HCT116 (cell line): ENCODE measurements around the gene JCHAIN. TPM values are rescaled to one million over a fixed set of nuclear protein-coding genes. Genes with fewer than 3 reads are reported as not detected.

Source experiments
- ATAC-seq: fragments of 200-7000 bp; cut with Tn5 transposase; 2 replicates; pipeline ENCODE4 v1.9.1; 2020; ENCODE audit warnings: mild to moderate bottlenecking, moderate library complexity
- BruUV-seq: library from RNA; stranded (reverse); fragments of 400-500 nt; replicated peaks from 2 replicates; lab custom pipeline; 2021; lab: Mats Ljungman, UMichigan
- CTCF ChIA-PET: fragments of 300-600 bp; sonication (Branson Sonifier 250); formaldehyde crosslinking; loops from one replicate; lab custom pipeline; 2021; ENCODE audit warnings: antibody characterized with exemption; lab: Charles Lee
- POLR2A ChIA-PET: fragments of 300-600, 350-600 bp; sonication (Branson Sonifier 250); formaldehyde crosslinking; loops from one replicate; lab custom pipeline; 2021; ENCODE audit warnings: antibody characterized with exemption; lab: Charles Lee
- RAD21 ChIA-PET, 2 experiments: fragments of 300-600 bp; sonication (Branson Sonifier 250); formaldehyde crosslinking; loops; one replicate each; lab custom pipeline; 2023; ENCODE audit warnings: low total read pairs in 2 of 2; ENCODE audit not compliant: uncharacterized antibody in 2 of 2, unreplicated experiment in 2 of 2, low non-redundant PET in 1 of 2; lab: Charles Lee
- DNase-seq: peaks from one replicate; pipeline ENCODE4 v3.0.0-alpha.2; 2010; ENCODE audit warnings: low read depth, low spot score
- H2AFZ ChIP-seq: fragments of 200-600 bp; shearing (Covaris generic), sonication (generic); 2 replicates; pipeline ENCODE4 v1.6.1; 2017; ENCODE audit warnings: low read depth, mixed run types, mixed read lengths, antibody characterized with exemption, low read length; ENCODE audit not compliant: poor library complexity, severe bottlenecking
- H3K27ac ChIP-seq: 2 replicates; pipeline ENCODE4 v1.5.1; 2012; ENCODE audit warnings: low read depth, low read length
- H3K27me3 ChIP-seq: fragments of 200-600 bp; sonication (generic); 2 replicates; pipeline ENCODE4 v1.6.1; 2016; ENCODE audit warnings: mixed run types, low read length, mixed read lengths; ENCODE audit not compliant: insufficient read depth
- H3K36me3 ChIP-seq, 2 experiments: fragments of 200-500 bp in 1 of 2; fragments of 200-600 bp in 1 of 2; sonication (Bioruptor generic) in 1 of 2; sonication (generic) in 1 of 2; 2 replicates each; pipeline versions ENCODE4 v1.5.1 to v1.6.1; 2014 to 2016; ENCODE audit warnings: low read length in 2 of 2, inconsistent platforms in 1 of 2, mixed read lengths in 1 of 2, mixed run types in 1 of 2; ENCODE audit not compliant: insufficient read depth in 2 of 2, control insufficient read depth in 1 of 2
- H3K4me1 ChIP-seq, 2 experiments: fragments of 200-600 bp in 1 of 2; sonication (generic) in 1 of 2; 2 replicates each; pipeline versions ENCODE4 v1.5.1 to v1.6.1; 2012 to 2017; ENCODE audit warnings: low read length in 2 of 2, inconsistent platforms in 1 of 2, mild to moderate bottlenecking in 1 of 2, mixed read lengths in 1 of 2, mixed run types in 1 of 2, moderate library complexity in 1 of 2; ENCODE audit not compliant: insufficient read depth in 2 of 2, control insufficient read depth in 1 of 2
- H3K4me2 ChIP-seq: fragments of 200-600 bp; sonication (generic); 2 replicates; pipeline ENCODE4 v1.6.1; 2017; ENCODE audit warnings: mixed run types, low read length, mixed read lengths
- H3K4me3 ChIP-seq, 2 experiments: fragments of 200-600 bp in 1 of 2; sonication (generic) in 1 of 2; replicated peaks in 1 of 2; 2 replicates each; pipeline ENCODE4 v1.5.1; 2011 to 2016; ENCODE audit warnings: low read length in 2 of 2, control low read depth in 1 of 2, low read depth in 1 of 2, mild to moderate bottlenecking in 1 of 2, mixed read lengths in 1 of 2, mixed run types in 1 of 2
- H3K79me2 ChIP-seq: fragments of 200-600 bp; sonication (generic); 2 replicates; pipeline ENCODE4 v1.6.1; 2017; ENCODE audit warnings: mild to moderate bottlenecking, mixed run types, low read length, moderate library complexity, mixed read lengths; ENCODE audit not compliant: insufficient read depth
- H3K9ac ChIP-seq: fragments of 200-600 bp; sonication (generic); 2 replicates; pipeline ENCODE4 v1.6.1; 2016; ENCODE audit warnings: low read length, mixed read lengths
- H3K9me2 ChIP-seq: fragments of 200-600 bp; sonication (generic), shearing (Covaris generic); 2 replicates; pipeline ENCODE4 v1.6.1; 2017; ENCODE audit warnings: mixed run types, mild to moderate bottlenecking, moderate library complexity; ENCODE audit not compliant: insufficient read depth
- H3K9me3 ChIP-seq, 2 experiments: fragments of 200-500 bp in 1 of 2; fragments of 200-600 bp in 1 of 2; sonication (Bioruptor generic) in 1 of 2; sonication (generic) in 1 of 2; 2 replicates each; pipeline ENCODE4 v1.6.1; 2014 to 2017; ENCODE audit warnings: low read length in 2 of 2, mixed read lengths in 2 of 2, inconsistent platforms in 1 of 2, low read depth in 1 of 2, mild to moderate bottlenecking in 1 of 2, mixed run types in 1 of 2, moderate library complexity in 1 of 2; ENCODE audit not compliant: control insufficient read depth in 1 of 2, insufficient read depth in 1 of 2
- H4K20me1 ChIP-seq: fragments of 200-600 bp; sonication (generic), shearing (Covaris generic); 2 replicates; pipeline ENCODE4 v1.6.1; 2017; ENCODE audit warnings: mixed run types, mild to moderate bottlenecking, moderate library complexity; ENCODE audit not compliant: insufficient read depth
- CBX3 ChIP-seq: IDR thresholded peaks from 2 replicates; pipeline ENCODE4 v1.6.1; 2012; ENCODE audit warnings: low read depth
- CEBPB ChIP-seq: IDR thresholded peaks from 2 replicates; pipeline ENCODE4 v1.6.1; 2012; ENCODE audit warnings: low read depth
- ELF1 ChIP-seq: IDR thresholded peaks from 2 replicates; pipeline ENCODE4 v1.6.1; 2012; ENCODE audit warnings: low read depth, borderline replicate concordance
- EZH2 ChIP-seq: fragments of 200-600 bp; sonication (generic); IDR thresholded peaks from 2 replicates; pipeline ENCODE4 v1.6.1; 2017; ENCODE audit warnings: antibody characterized with exemption, mixed run types
- EZH2phosphoT487 ChIP-seq: fragments of 200-600 bp; IDR thresholded peaks from 2 replicates; pipeline ENCODE4 v1.6.1; 2018; ENCODE audit warnings: antibody characterized with exemption, borderline replicate concordance
- FOSL1 ChIP-seq: IDR thresholded peaks from 2 replicates; pipeline ENCODE4 v1.6.1; 2012; ENCODE audit warnings: low read depth
- JUND ChIP-seq: IDR thresholded peaks from 2 replicates; pipeline ENCODE4 v1.6.1; 2012
- POLR2A ChIP-seq: IDR thresholded peaks from 2 replicates; pipeline ENCODE4 v1.7.0; 2011; ENCODE audit warnings: borderline replicate concordance; ENCODE audit not compliant: insufficient read depth, insufficient read length; ENCODE audit errors: extremely low read depth
- POLR2AphosphoS5 ChIP-seq: IDR thresholded peaks from 2 replicates; pipeline ENCODE4 v1.6.1; 2011; ENCODE audit warnings: mild to moderate bottlenecking, low read depth, low read length, moderate library complexity
- RAD21 ChIP-seq: IDR thresholded peaks from 2 replicates; pipeline ENCODE4 v1.6.1; 2012; ENCODE audit warnings: low read depth, mild to moderate bottlenecking
- SIN3A ChIP-seq: IDR thresholded peaks from 2 replicates; pipeline ENCODE4 v1.6.1; 2012; ENCODE audit warnings: low read depth
- SP1 ChIP-seq: IDR thresholded peaks from 2 replicates; pipeline ENCODE4 v1.6.1; 2012; ENCODE audit warnings: low read depth
- SRF ChIP-seq: IDR thresholded peaks from 2 replicates; pipeline ENCODE4 v1.6.1; 2012; ENCODE audit warnings: low read depth
- ZFX ChIP-seq: fragments of 450-650 bp; IDR thresholded peaks from 2 replicates; pipeline ENCODE4 v1.6.1; 2017
- ZNF274 ChIP-seq: fragments of 200-500 bp; sonication (Bioruptor generic); IDR thresholded peaks from 2 replicates; pipeline ENCODE4 v1.6.1; 2014; ENCODE audit warnings: mild to moderate bottlenecking, low read depth, low read length, inconsistent platforms
- intact Hi-C: fragments of 100-400 bp; cut with micrococcal nuclease; formaldehyde crosslinking; loops from 2 replicates; pipeline ENCODE4 v1.10.0; 2022
- total RNA-seq: library from RNA; stranded (reverse); gene quantifications from one replicate; pipeline ENCODE4 v1.2.1, GENCODE V29; 2021; ENCODE audit not compliant: unreplicated experiment
- TF ChIP-seq, protein P1 (sequence below): IDR thresholded peaks from 2 replicates; pipeline ENCODE4 v1.6.1; 2012; ENCODE audit warnings: low read depth
- TF ChIP-seq, protein P2 (sequence below): IDR thresholded peaks from 2 replicates; pipeline ENCODE4 v1.6.1; 2012
- TF ChIP-seq, protein P3 (sequence below): IDR thresholded peaks from 2 replicates; pipeline ENCODE4 v1.6.1; 2012
- TF ChIP-seq, protein P4 (sequence below), 3 experiments: fragments of 200-600 bp in 1 of 3; sonication (generic) in 1 of 3; IDR thresholded peaks in 2 of 3; conservative IDR thresholded peaks in 1 of 3; 2 replicates each; pipeline ENCODE4 v1.5.1; 2012 to 2017; ENCODE audit warnings: low read depth in 2 of 3, low read length in 2 of 3, antibody characterized with exemption in 1 of 3, borderline replicate concordance in 1 of 3, control low read depth in 1 of 3, mild to moderate bottlenecking in 1 of 3, mixed read lengths in 1 of 3, mixed run types in 1 of 3, moderate library complexity in 1 of 3; ENCODE audit not compliant: insufficient read depth in 1 of 3

JCHAIN gene
- total RNA-seq, 1 experiment from 2014 or later = 0.79 TPM

DNA sequence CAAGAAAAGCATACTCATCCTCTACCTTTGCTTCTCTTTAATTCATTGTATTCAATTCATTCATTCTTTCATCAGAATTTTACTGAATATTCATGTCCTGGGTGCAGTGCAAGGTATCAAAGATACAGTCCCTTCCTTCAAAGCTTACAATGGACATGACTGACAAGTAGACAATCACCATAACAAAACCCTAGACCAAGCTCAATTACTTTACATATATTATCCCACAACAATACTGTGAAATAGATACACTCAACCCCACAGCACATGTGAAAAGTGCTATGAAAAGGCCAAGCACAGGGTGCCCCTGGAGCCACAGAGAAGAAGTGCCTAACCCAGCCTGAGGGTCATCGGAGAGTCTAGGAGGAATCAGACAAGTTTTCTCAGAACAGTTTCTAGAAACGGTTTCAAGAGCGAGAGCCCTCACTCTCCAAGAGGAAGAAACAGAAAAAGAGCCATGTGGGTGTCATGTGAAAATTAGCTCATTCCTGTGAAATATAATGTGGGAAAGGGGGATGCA is 58.9 kb downstream of the JCHAIN start (continued):
- TF ChIP-seq, protein P1, sequence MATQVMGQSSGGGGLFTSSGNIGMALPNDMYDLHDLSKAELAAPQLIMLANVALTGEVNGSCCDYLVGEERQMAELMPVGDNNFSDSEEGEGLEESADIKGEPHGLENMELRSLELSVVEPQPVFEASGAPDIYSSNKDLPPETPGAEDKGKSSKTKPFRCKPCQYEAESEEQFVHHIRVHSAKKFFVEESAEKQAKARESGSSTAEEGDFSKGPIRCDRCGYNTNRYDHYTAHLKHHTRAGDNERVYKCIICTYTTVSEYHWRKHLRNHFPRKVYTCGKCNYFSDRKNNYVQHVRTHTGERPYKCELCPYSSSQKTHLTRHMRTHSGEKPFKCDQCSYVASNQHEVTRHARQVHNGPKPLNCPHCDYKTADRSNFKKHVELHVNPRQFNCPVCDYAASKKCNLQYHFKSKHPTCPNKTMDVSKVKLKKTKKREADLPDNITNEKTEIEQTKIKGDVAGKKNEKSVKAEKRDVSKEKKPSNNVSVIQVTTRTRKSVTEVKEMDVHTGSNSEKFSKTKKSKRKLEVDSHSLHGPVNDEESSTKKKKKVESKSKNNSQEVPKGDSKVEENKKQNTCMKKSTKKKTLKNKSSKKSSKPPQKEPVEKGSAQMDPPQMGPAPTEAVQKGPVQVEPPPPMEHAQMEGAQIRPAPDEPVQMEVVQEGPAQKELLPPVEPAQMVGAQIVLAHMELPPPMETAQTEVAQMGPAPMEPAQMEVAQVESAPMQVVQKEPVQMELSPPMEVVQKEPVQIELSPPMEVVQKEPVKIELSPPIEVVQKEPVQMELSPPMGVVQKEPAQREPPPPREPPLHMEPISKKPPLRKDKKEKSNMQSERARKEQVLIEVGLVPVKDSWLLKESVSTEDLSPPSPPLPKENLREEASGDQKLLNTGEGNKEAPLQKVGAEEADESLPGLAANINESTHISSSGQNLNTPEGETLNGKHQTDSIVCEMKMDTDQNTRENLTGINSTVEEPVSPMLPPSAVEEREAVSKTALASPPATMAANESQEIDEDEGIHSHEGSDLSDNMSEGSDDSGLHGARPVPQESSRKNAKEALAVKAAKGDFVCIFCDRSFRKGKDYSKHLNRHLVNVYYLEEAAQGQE = no peak
- no peak for TF ChIP-seq SP1
- TF ChIP-seq SIN3A = no peak
- no peak for TF ChIP-seq RAD21
- TF ChIP-seq, protein P2, sequence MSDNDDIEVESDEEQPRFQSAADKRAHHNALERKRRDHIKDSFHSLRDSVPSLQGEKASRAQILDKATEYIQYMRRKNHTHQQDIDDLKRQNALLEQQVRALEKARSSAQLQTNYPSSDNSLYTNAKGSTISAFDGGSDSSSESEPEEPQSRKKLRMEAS = no peak
- TF ChIP-seq ELF1 = no peak
- no peak for TF ChIP-seq POLR2AphosphoS5
- TF ChIP-seq POLR2A = no peak
- TF ChIP-seq EZH2phosphoT487 = no peak

DNA sequence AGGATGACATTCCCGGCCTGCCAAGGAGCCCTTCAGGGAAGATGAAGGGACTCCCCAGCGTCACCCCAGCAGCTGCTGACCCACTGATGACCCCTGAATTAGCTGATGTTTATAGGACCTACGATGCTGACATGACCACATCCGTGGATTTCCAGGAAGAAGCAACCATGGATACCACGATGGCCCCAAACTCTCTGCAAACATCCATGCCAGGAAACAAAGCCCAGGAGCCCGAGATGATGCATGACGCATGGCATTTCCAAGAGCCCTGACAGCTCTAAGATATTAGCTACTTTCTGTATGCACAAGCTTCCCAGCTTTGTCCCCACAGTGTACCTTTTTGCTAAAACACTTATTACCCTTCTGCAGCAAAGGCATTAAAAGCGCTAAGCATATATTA is 59.8 kb downstream of the JCHAIN start:
- DNase-seq (no peak), ATAC-seq (no peak)
- no peak overlapping the region for H2AFZ ChIP-seq
- no peaks in the 10 kb centered on the region for H4K20me1 ChIP-seq
- H3K79me2 ChIP-seq = no peaks in the 10 kb centered on the region
- no peak overlapping the region for H3K9ac ChIP-seq
- H3K27ac ChIP-seq = no peak overlapping the region
- no peaks in the 10 kb centered on the region for H3K9me3 ChIP-seq
- ChIA-PET RAD21 (no interaction called here), CTCF (no interaction called here), POLR2A (no interaction called here)
- TF ChIP-seq ZFX = no peak
- no peak for TF ChIP-seq JUND
- TF ChIP-seq RAD21 = no peak
- no peak for TF ChIP-seq FOSL1
- TF ChIP-seq EZH2 = no peak
- no peak for TF ChIP-seq CEBPB
- TF ChIP-seq, protein P3, sequence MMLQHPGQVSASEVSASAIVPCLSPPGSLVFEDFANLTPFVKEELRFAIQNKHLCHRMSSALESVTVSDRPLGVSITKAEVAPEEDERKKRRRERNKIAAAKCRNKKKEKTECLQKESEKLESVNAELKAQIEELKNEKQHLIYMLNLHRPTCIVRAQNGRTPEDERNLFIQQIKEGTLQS = no peak
- TF ChIP-seq, protein P4, sequence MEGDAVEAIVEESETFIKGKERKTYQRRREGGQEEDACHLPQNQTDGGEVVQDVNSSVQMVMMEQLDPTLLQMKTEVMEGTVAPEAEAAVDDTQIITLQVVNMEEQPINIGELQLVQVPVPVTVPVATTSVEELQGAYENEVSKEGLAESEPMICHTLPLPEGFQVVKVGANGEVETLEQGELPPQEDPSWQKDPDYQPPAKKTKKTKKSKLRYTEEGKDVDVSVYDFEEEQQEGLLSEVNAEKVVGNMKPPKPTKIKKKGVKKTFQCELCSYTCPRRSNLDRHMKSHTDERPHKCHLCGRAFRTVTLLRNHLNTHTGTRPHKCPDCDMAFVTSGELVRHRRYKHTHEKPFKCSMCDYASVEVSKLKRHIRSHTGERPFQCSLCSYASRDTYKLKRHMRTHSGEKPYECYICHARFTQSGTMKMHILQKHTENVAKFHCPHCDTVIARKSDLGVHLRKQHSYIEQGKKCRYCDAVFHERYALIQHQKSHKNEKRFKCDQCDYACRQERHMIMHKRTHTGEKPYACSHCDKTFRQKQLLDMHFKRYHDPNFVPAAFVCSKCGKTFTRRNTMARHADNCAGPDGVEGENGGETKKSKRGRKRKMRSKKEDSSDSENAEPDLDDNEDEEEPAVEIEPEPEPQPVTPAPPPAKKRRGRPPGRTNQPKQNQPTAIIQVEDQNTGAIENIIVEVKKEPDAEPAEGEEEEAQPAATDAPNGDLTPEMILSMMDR (IDR thresholded peaks at IDR 0.05 in 2 of 3, conservative IDR thresholded peaks at IDR 0.05 in 1 of 3; ENCODE audit: borderline replicate concordance in 1 of 3, insufficient read depth in 1 of 3, low read depth in 2 of 3, low read length in 2 of 3) = no peak
- no peak for TF ChIP-seq SRF
- no peak for TF ChIP-seq CBX3
- TF ChIP-seq SP1 = no peak
- no peak for TF ChIP-seq ZNF274
- TF ChIP-seq ELF1 = no peak
- TF ChIP-seq POLR2AphosphoS5 = no peak
- no peaks in the 10 kb centered on the region for H3K4me1 ChIP-seq
- no peaks in the 10 kb centered on the region for H3K36me3 ChIP-seq
- no peak overlapping the region for H3K4me2 ChIP-seq
- intact Hi-C loops = loop anchor here (10.0 kb wide), 3 partner anchors 408 to 1858 kb away; no protein-coding TSS in a partner anchor
- no peak overlapping the region for H3K4me3 ChIP-seq
- H3K27me3 ChIP-seq = no peaks in the 10 kb centered on the region
- no peaks in the 10 kb centered on the region for H3K9me2 ChIP-seq
- no TSS peak for BruUV-seq
